NB4 (cell line): ENCODE results near the gene KIAA1549.

Experiments used
- DNase-seq: peaks from one replicate; pipeline ENCODE4 v3.0.0; 2010; ENCODE audit warnings: low read depth
- H3K4me3 ChIP-seq: one replicate; pipeline ENCODE4 v1.5.1; 2011; ENCODE audit warnings: mild to moderate bottlenecking, low read depth, low read length, moderate library complexity
- MYC ChIP-seq: IDR thresholded peaks from 2 replicates; pipeline ENCODE4 v1.6.1; 2011; ENCODE audit warnings: low read depth, low read length
- POLR2A ChIP-seq: IDR thresholded peaks from 2 replicates; pipeline ENCODE4 v1.6.1; 2011; ENCODE audit warnings: mild to moderate bottlenecking; ENCODE audit not compliant: insufficient read length; ENCODE audit errors: extremely low read depth
- TF ChIP-seq, protein P1 (sequence below): IDR thresholded peaks from one replicate; pipeline ENCODE4 v1.5.1; 2012; ENCODE audit warnings: low read depth, low read length
- TF ChIP-seq, protein P2 (sequence below): IDR thresholded peaks from 2 replicates; pipeline ENCODE4 v1.6.1; 2011; ENCODE audit warnings: low read depth, low read length

Gene KIAA1549

DNA sequence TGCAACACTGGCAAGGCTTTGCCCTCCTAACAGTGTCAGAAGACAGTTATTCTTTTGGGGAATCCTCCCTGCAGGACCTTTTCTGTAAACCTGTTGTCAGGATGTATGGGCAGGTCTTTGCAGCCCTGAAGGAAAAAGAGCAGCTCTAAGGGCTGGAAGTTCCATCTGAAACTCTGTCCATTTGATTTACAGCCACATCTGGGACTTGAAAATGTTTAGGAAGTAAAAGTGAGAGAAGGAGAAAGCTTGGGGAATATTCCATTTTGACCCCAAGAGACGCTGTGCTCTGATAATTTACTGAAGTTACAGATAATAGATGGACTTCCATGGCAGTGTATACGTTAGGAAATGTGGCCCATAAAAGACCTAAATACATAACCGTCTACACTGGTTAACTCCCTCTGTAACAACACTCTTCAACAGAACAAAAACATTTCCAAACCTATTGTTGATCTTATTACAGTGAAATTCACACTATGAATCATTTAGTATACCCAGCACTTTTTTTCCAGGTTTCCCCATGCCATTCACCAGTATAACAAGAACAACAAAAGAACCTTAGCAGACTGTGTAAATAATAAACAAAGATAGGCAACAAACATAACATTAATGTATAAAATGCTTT lies 89.1 kb downstream of the KIAA1549 start:
- no peak overlapping the region for H3K4me3 ChIP-seq
- DNase-seq: no peak
- no peak for TF ChIP-seq MYC
- TF ChIP-seq, protein P1, sequence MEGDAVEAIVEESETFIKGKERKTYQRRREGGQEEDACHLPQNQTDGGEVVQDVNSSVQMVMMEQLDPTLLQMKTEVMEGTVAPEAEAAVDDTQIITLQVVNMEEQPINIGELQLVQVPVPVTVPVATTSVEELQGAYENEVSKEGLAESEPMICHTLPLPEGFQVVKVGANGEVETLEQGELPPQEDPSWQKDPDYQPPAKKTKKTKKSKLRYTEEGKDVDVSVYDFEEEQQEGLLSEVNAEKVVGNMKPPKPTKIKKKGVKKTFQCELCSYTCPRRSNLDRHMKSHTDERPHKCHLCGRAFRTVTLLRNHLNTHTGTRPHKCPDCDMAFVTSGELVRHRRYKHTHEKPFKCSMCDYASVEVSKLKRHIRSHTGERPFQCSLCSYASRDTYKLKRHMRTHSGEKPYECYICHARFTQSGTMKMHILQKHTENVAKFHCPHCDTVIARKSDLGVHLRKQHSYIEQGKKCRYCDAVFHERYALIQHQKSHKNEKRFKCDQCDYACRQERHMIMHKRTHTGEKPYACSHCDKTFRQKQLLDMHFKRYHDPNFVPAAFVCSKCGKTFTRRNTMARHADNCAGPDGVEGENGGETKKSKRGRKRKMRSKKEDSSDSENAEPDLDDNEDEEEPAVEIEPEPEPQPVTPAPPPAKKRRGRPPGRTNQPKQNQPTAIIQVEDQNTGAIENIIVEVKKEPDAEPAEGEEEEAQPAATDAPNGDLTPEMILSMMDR: no peak
- TF ChIP-seq POLR2A: no peak
- TF ChIP-seq, protein P2, sequence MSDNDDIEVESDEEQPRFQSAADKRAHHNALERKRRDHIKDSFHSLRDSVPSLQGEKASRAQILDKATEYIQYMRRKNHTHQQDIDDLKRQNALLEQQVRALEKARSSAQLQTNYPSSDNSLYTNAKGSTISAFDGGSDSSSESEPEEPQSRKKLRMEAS: no peak

DNA sequence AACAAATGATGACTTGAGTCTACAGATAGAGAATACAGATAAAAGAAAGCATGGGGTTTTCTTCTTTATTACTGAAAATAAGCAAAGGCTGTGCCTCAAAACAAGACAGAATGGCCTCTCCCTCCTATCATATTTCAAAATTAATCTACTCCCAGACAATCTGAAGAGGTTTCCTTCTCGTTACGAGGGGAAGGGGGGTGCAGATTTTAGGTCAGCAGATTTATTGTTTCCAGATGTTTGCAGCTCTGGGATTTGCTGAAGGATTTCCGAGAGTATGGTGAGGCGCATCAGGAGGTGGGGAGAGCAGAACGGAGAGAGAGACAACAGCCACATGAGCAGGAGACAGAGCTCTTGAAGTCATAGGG lies 89.8 kb downstream of the KIAA1549 start:
- no peak overlapping the region for H3K4me3 ChIP-seq

DNA sequence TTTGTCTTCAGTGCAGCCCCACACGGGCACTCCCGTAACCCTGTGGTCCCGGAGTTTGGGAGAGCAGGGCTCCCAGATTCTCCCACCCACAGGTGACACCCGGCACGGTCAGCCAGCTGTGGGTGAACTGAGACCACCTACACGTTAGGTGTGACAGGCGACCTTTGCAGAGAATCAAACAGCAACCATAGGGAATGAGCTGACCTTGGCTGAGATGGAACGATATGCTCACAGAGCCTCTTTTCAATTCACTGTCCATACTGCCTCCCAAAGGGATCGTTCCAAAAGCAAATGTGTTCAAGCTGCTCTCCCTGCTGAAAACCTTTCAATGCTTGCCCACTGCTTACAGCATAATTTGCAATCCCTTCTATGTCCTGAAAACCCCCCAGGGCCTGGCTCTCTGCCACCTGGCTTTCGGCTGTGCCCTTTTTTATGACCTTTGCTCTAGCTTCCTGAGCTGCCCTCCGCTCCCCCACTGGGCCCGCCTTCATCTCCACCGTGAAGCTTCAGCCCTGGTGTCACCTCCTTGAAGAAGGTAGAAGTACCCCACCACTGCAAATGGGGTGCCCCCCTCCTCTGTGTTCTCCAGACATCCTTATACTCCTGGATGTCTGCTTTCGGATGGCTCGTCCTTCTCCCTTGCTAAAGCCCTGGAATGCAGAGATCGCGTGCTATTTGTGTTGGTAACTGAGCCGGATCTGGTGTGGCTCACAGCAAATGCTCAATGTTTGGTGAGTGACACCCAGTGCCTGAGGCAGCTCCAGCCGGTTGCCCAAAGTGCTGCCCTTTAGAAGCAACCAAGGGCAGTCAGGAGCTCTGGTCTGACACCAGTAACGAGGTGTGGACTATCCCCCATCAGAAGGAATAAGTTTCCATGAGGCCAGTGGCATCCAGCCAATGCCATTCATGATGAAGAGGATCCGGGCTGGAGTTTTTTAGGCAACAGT lies 90.4 kb downstream of the KIAA1549 start:
- TF ChIP-seq MYC (no peak), POLR2A (no peak)
- TF ChIP-seq, protein P1: no peak
- TF ChIP-seq, protein P2: no peak
- no peak for DNase-seq
- H3K4me3 ChIP-seq: no peak overlapping the region

More for the DNA sequence above, 89.8 kb downstream of the KIAA1549 start:
- no peak for DNase-seq
- TF ChIP-seq, protein P2: no peak
- no peak for TF ChIP-seq POLR2A
- TF ChIP-seq, protein P1: no peak
- TF ChIP-seq MYC: no peak

DNA sequence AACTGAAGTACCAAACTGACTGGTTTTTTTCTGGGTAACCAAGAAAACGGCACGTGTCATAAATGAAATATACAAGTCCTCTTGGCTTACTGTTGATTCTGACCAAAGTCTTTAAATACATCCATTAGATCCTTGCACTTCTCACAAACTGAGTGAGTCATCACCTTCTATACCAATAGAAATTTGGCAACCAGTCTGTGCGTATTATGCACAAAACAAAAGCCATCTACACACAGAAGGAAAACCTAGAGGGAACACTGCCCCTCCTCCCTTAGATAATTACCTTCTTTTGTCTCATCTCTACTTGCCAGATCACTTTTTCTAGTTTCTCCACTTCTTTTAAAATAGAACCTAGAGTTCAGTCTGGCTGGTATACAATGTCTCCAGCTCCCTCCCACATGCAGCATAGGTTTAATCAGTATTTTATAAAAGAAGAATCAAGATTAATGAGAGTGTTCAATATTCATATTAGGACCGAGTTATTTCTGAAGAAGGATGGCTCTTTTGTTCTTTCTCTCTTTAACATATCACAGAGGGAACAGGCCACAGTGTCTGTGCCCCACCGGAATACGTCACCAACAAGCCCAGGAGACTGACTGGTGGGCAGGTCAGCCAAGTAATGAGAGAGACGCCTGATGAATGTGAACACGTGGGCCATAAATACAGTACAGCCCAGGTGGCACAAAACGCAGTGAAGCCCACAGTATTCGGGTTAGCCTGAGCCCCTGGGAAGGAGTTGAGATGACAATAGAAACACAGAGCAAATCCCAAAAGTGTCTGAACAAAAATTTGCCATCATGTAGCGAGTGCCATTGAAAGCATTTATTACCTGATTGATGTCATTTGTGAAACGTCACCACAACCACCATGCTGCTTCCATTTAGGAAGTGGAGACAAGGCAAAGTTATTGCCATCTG lies 91.3 kb downstream of the KIAA1549 start:
- H3K4me3 ChIP-seq: no peak overlapping the region
- DNase-seq: peak; percentile 47
- TF ChIP-seq POLR2A: no peak
- TF ChIP-seq, protein P2: no peak
- TF ChIP-seq, protein P1: no peak
- no peak for TF ChIP-seq MYC
